Measurements from ENCODE around the gene HSD3B7. TPM values are rescaled to one million over a fixed set of nuclear protein-coding genes. Genes with fewer than 3 reads are reported as not detected.
A peak's percentile ranks its signal among the peaks of the same experiment; 100 is the strongest.

HSD3B7 gene
- total and polyA plus RNA-seq, 2 of the 8 experiments (the other 6 are each of a cell fraction or from before 2014, with no cell fraction given): 2.9 to 6.6 TPM

DNA sequence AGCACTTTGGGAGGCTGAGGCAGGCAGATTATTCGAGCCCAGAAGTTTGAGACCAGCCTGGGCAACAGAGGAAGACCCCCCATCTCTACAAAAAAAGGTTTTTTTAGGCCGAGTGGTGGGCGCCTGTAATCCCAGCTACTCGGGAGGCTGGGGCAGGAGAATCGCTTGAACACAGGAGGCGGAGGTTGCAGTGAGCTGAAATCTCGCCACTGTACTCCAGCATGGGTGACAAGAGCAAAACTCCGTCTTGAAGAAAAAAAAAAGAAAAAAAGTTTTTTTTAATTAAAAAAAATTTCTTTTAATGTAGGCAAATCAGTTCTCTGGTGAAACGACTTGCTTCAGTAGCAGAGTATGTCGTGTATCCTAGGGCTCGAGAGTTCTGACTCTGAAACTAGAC lies 10.9 kb downstream of the HSD3B7 start:
- no peak for FAIRE-seq
- Histone ChIP-seq H3K27ac (ENCODE audit: low read depth, low read length) (no peak overlapping the region), H4K20me1 (replicated peaks in 1 of 2; ENCODE audit: control insufficient read depth in 1 of 2, insufficient read depth in 2 of 2, low read length in 2 of 2) (no peaks in the 10 kb centered on the region), H2BK20ac (ENCODE audit: low read length) (no peak overlapping the region), H3K4me1 (replicated peaks in 1 of 4; ENCODE audit: control insufficient read depth in 3 of 4, insufficient read depth in 4 of 4, low read length in 3 of 4) (peaks cover 0 to 15% (median 10%) of the 10 kb centered on the region in 4 experiments; a peak in 6 of 7 replicates), H3K4me2 (ENCODE audit: insufficient read depth in 1 of 2, low read depth in 2 of 2, low read length in 2 of 2) (peak overlapping the region; percentile 95 to 100; a peak in 3 of 4 replicates), H3K23ac (ENCODE audit: insufficient read length) (no peak overlapping the region), H4K8ac (ENCODE audit: extremely low read depth, insufficient read depth, low read length) (no peak overlapping the region), H3K4ac (replicated peaks; ENCODE audit: insufficient read length, low read depth, low read length) (peak overlapping the region; percentile 63), H2BK5ac (ENCODE audit: low read depth, low read length) (no peak overlapping the region), H3K36me3 (ENCODE audit: control insufficient read depth in 2 of 4, insufficient read depth in 4 of 4, low read length in 3 of 4) (no peaks in the 10 kb centered on the region), H4K91ac (replicated peaks; ENCODE audit: insufficient read length, low read length) (no peak overlapping the region), H2AFZ (ENCODE audit: low read length) (no peak overlapping the region), H3K79me2 (ENCODE audit: control insufficient read depth in 1 of 2, insufficient read depth in 2 of 2, low read length in 2 of 2) (no peaks in the 10 kb centered on the region), H2BK15ac (ENCODE audit: low read length) (no peak overlapping the region), H3K9ac (replicated peaks in 1 of 4; ENCODE audit: extremely low read depth in 1 of 4, low read depth in 3 of 4, low read length in 3 of 4) (no peak overlapping the region), H3K27me3 (replicated peaks in 1 of 4; ENCODE audit: control insufficient read depth in 3 of 4, extremely low read depth in 1 of 4, insufficient read depth in 3 of 4, low read length in 3 of 4) (no peaks in the 10 kb centered on the region; a peak in 1 of 7 replicates), H3K18ac (ENCODE audit: extremely low read depth, low read length) (no peak overlapping the region; the same call in 1 of the 2 replicates), H3K9me3 (ENCODE audit: insufficient read depth in 2 of 2, low read depth in 1 of 2, low read length in 1 of 2) (no peaks in the 10 kb centered on the region), H3K56ac (replicated peaks; ENCODE audit: insufficient read length, low read depth, low read length) (no peak overlapping the region), H2BK12ac (ENCODE audit: low read depth, low read length) (peak overlapping the region; percentile 60; the same call in 1 of the 2 replicates), H3K14ac (ENCODE audit: insufficient read length) (no peak overlapping the region), H3K23me2 (ENCODE audit: low read depth, low read length) (peaks cover 12% of the 10 kb centered on the region), H3K79me1 (ENCODE audit: low read depth, low read length) (no peaks in the 10 kb centered on the region), H4K5ac (ENCODE audit: insufficient read length, low read depth, low read length) (no peak overlapping the region), H2AK5ac (ENCODE audit: low read depth, low read length) (0 out of 2 replicates have a peak overlapping the region, but pooled peaks have one; percentile 39), H2BK120ac (replicated peaks; ENCODE audit: low read depth, low read length) (no peak overlapping the region), H3K4me3 (ENCODE audit: extremely low read depth in 1 of 4, insufficient read depth in 2 of 4, low read depth in 3 of 4, low read length in 4 of 4) (peak overlapping the region in 2 of 4 experiments; percentile 53 to 81; a peak in 2 of 8 replicates)
- WGBS, 2 experiments (ENCODE audit: extremely low coverage in 1 of 2, insufficient coverage in 1 of 2, insufficient read length in 1 of 2, insufficient replicate concordance in 2 of 2, low coverage in 1 of 2, low lambda C conversion rate in 2 of 2, missing lambda C conversion rate in 1 of 2): 86% methylated on average over 11 of the region's 11 CpGs; no CpG with 5 or more reads in 1 of the 2 experiments
- ChIA-PET CTCF (ENCODE audit: partially characterized antibody) (interaction anchor here (1.1 to 2.0 kb wide), 2 partner anchors 10 to 72 kb away, joined by 4 to 10 read pairs; partner anchors contain the start of gene HSD3B7), POLR2A (ENCODE audit: partially characterized antibody) (interaction anchor here (1.2 to 2.3 kb wide), 2 partner anchors 10 to 46 kb away, joined by 5 to 20 read pairs; partner anchors contain the start of gene HSD3B7)
- no peak for DNase-seq (ENCODE audit: low read depth in 1 of 2, low spot score in 2 of 2)
- no peak for TF ChIP-seq CTBP2 (IDR thresholded peaks at IDR 0.05; ENCODE audit: borderline replicate concordance, insufficient read depth, insufficient read length, low read length)
- TF ChIP-seq EP300 (IDR thresholded peaks at IDR 0.05; ENCODE audit: borderline replicate concordance in 1 of 2, low read depth in 2 of 2, low read length in 2 of 2): no peak

Data from H1 (cell line).